Neutrophil (primary cell): ENCODE results near the gene DNM1.
"Not testable (repeated sequence)": the region's sequence is repeated elsewhere in the genome, so short reads cannot be mapped to it uniquely, and the experiment has no call there.

Source experiments
- H3K27ac ChIP-seq: fragments of 200-600 bp; sonication (generic); 2 replicates; pipeline ENCODE4 v1.5.1; 2016; ENCODE audit warnings: mild to moderate bottlenecking, moderate library complexity
- H3K27me3 ChIP-seq: fragments of 200-600 bp; sonication (generic); 2 replicates; pipeline ENCODE4 v1.6.0; 2016; ENCODE audit warnings: mild to moderate bottlenecking
- H3K36me3 ChIP-seq: fragments of 200-600 bp; sonication (generic); 2 replicates; pipeline ENCODE4 v1.5.1; 2017
- H3K4me1 ChIP-seq, 2 experiments: fragments of 200-600 bp in 1 of 2; sonication (generic) in 1 of 2; 1 replicate in 1 of 2; 2 replicates in 1 of 2; pipeline versions ENCODE4 v1.5.1 to v1.6.1; 2013 to 2016; ENCODE audit warnings: low read depth in 1 of 2, low read length in 1 of 2, mild to moderate bottlenecking in 1 of 2, moderate library complexity in 1 of 2; ENCODE audit not compliant: control insufficient read depth in 1 of 2, insufficient read depth in 1 of 2
- H3K4me3 ChIP-seq, 2 experiments: fragments of 200-600 bp in 1 of 2; sonication (generic) in 1 of 2; 1 replicate in 1 of 2; 2 replicates in 1 of 2; pipeline ENCODE4 v1.5.1; 2013 to 2016; ENCODE audit warnings: low read depth in 1 of 2, low read length in 1 of 2, mild to moderate bottlenecking in 1 of 2, moderate library complexity in 1 of 2
- H3K9me3 ChIP-seq: fragments of 200-600 bp; sonication (generic); 2 replicates; pipeline ENCODE4 v1.5.1; 2016
- CTCF ChIP-seq: fragments of 200-600 bp; sonication (generic); IDR thresholded peaks from 2 replicates; pipeline ENCODE4 v1.5.1; 2016; ENCODE audit warnings: antibody characterized with exemption

The DNM1 gene

GRCh38 chr9:128222026-128222425 lies 18.8 kb downstream of the DNM1 start:
- Histone ChIP-seq H3K9me3 (no peaks in the 10 kb centered on the region), H3K36me3 (no peaks in the 10 kb centered on the region), H3K27ac (no peak overlapping the region), H3K27me3 (peaks cover 5% of the 10 kb centered on the region), H3K4me1 (peaks cover 13 to 18% of the 10 kb centered on the region in 2 experiments), H3K4me3 (no peak overlapping the region)
- TF ChIP-seq CTCF: no peak

GRCh38 chr9:128222880-128223670 lies 19.9 kb downstream of the DNM1 start:
- Histone ChIP-seq H3K36me3 (no peaks in the 10 kb centered on the region), H3K4me1 (peaks cover 7 to 11% of the 10 kb centered on the region in 2 experiments), H3K27ac (no peak overlapping the region), H3K4me3 (no peak overlapping the region), H3K9me3 (no peaks in the 10 kb centered on the region), H3K27me3 (peaks cover under 1% of the 10 kb centered on the region)
- no peak for TF ChIP-seq CTCF

- H3K27me3 ChIP-seq: no peaks in the 10 kb centered on the region
- H3K9me3 ChIP-seq: no peaks in the 10 kb centered on the region
- TF ChIP-seq CTCF: no peak
- no peak overlapping the region for H3K4me3 ChIP-seq
- H3K4me1 ChIP-seq: no peaks in the 10 kb centered on the region
- no peak overlapping the region for H3K27ac ChIP-seq
- H3K36me3 ChIP-seq: no peaks in the 10 kb centered on the region
Measured at GRCh38 chr9:128224877-128225276, 21.7 kb downstream of the DNM1 start.

- H3K36me3 ChIP-seq: no peaks in the 10 kb centered on the region
- no peak for TF ChIP-seq CTCF
- no peaks in the 10 kb centered on the region for H3K4me1 ChIP-seq
- H3K9me3 ChIP-seq: no peaks in the 10 kb centered on the region
- H3K4me3 ChIP-seq: no peak overlapping the region
- H3K27me3 ChIP-seq: no peaks in the 10 kb centered on the region
- no peak overlapping the region for H3K27ac ChIP-seq
Measured at GRCh38 chr9:128225770-128226411, 22.7 kb downstream of the DNM1 start.

- Histone ChIP-seq H3K27me3 (no peaks in the 10 kb centered on the region), H3K9me3 (no peaks in the 10 kb centered on the region), H3K4me3 (no peak overlapping the region), H3K36me3 (no peaks in the 10 kb centered on the region), H3K4me1 (no peaks in the 10 kb centered on the region), H3K27ac (no peak overlapping the region)
- TF ChIP-seq CTCF: no peak
Measured at GRCh38 chr9:128226412-128226801, 23.2 kb downstream of the DNM1 start.

GRCh38 chr9:128230897-128231296 lies 27.7 kb downstream of the DNM1 start:
- H3K4me1 ChIP-seq, H3K27ac ChIP-seq, H3K9me3 ChIP-seq, H3K27me3 ChIP-seq, H3K4me3 ChIP-seq, H3K36me3 ChIP-seq: not testable (repeated sequence)
